ENCODE results near the gene C1QA.

- TF ChIP-seq CTCF (IDR thresholded peaks at IDR 0.05) (no peak), POLR2A (IDR thresholded peaks at IDR 0.05) (no peak)
These were observed 44.4 kb upstream of the C1QA start for GRCh38 chr1:22592051-22592450.

All from right lobe of liver (tissue), 4 donors.